Inferior parietal cortex (tissue), 1 donor: ENCODE results near the gene NXN.
"Not testable (repeated sequence)": the region's sequence is repeated elsewhere in the genome, so short reads cannot be mapped to it uniquely, and the experiment has no call there.

Source experiments
- DNase-seq: peaks from one replicate; pipeline ENCODE4 v3.0.0-alpha.2; 2016; ENCODE audit errors: extremely low spot score

NXN gene

GRCh38 chr17:917941-918740, 61.4 kb downstream of the NXN start:
- no peak for DNase-seq

GRCh38 chr17:917391-917811, 62.2 kb downstream of the NXN start:
- DNase-seq: no peak

GRCh38 chr17:916315-916714, 63.3 kb downstream of the NXN start:
- no peak for DNase-seq

GRCh38 chr17:915538-916201, 63.9 kb downstream of the NXN start:
- DNase-seq: no peak

GRCh38 chr17:914561-914960, 65.0 kb downstream of the NXN start:
- DNase-seq: no peak

- DNase-seq: no peak
Measured at GRCh38 chr17:913207-913606, 66.4 kb downstream of the NXN start.

- DNase-seq: no peak
Measured at GRCh38 chr17:909642-910323, 69.8 kb downstream of the NXN start.

- no peak for DNase-seq
Measured at GRCh38 chr17:907725-908124, 71.9 kb downstream of the NXN start.

GRCh38 chr17:905708-906107, 73.9 kb downstream of the NXN start:
- not testable (repeated sequence) for DNase-seq

GRCh38 chr17:903691-904481, 75.7 kb downstream of the NXN start:
- no peak for DNase-seq

GRCh38 chr17:902463-902862, 77.1 kb downstream of the NXN start:
- no peak for DNase-seq

- DNase-seq: no peak
Measured at GRCh38 chr17:901964-902363, 77.6 kb downstream of the NXN start.

- DNase-seq: no peak
Measured at GRCh38 chr17:901191-901950, 78.2 kb downstream of the NXN start.

- DNase-seq: no peak
Measured at GRCh38 chr17:900336-900934, 79.1 kb downstream of the NXN start.

- DNase-seq: no peak
Measured at GRCh38 chr17:897970-898619, 81.5 kb downstream of the NXN start.

- no peak for DNase-seq
Measured at GRCh38 chr17:896953-897661, 82.5 kb downstream of the NXN start.

- DNase-seq: no peak
Measured at GRCh38 chr17:896454-896853, 83.1 kb downstream of the NXN start.

GRCh38 chr17:892958-893357, 86.6 kb downstream of the NXN start:
- DNase-seq: no peak

GRCh38 chr17:888998-889441, 90.6 kb downstream of the NXN start:
- DNase-seq: no peak
